HG03103 (cell line): ENCODE measurements around the gene LARGE1.

ENCODE experiments used
- ATAC-seq: cut with Tn5 transposase; IDR thresholded peaks from one replicate; pipeline ENCODE4 v1.9.1; 2021; ENCODE audit warnings: low read depth; ENCODE audit not compliant: unreplicated experiment

Gene LARGE1

GRCh38 chr22:33625959-33626358 is 294.3 kb downstream of the LARGE1 start:
- ATAC-seq, result no peak

- no peak for ATAC-seq
These were observed 300.2 kb downstream of the LARGE1 start for GRCh38 chr22:33620085-33620484.

- ATAC-seq, result no peak
These were observed 313.8 kb downstream of the LARGE1 start for GRCh38 chr22:33606504-33606903.

DNA sequence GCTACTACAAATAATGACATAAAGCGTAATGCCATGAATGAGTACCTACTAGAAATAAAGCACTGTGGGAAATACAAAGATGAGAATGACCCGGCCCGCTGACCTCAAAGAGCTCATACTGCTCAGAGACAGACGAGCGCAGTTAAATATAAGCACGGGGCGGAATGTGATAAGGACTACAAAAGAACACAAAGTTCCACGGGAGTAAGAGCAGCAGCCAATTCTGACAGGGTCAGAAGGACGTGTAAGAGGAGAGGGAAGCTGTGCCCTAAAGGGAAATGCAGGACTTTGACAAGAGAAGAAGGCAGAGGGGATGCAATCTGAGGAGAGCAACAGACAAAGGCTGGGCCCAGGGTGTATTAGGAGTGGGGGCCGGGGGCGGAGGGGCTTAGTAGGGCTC is 314.6 kb downstream of the LARGE1 start:
- no peak for ATAC-seq

- no peak for ATAC-seq
These were observed 315.1 kb downstream of the LARGE1 start for GRCh38 chr22:33605221-33605620.

GRCh38 chr22:33601062-33601461 is 319.2 kb downstream of the LARGE1 start:
- no peak for ATAC-seq

DNA sequence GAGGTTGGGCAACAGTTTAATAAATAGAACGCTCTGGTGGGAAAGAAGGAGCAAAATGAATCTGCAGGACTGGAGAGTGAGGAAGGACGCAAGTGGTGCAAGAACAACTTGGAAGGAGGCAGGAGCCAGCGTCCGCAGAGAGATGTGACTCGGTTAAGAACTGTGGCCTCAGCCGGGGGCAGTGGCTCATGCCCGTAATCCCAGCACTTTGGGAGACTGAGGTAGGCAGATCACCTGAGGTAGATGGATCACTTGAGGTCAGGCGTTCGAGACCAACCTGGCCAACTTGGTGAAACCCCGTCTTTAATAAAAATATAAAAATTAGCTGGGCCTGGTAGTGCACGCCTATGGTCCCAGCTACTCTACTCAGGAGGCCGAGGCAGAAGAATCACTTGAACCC is 319.7 kb downstream of the LARGE1 start:
- no peak for ATAC-seq

DNA sequence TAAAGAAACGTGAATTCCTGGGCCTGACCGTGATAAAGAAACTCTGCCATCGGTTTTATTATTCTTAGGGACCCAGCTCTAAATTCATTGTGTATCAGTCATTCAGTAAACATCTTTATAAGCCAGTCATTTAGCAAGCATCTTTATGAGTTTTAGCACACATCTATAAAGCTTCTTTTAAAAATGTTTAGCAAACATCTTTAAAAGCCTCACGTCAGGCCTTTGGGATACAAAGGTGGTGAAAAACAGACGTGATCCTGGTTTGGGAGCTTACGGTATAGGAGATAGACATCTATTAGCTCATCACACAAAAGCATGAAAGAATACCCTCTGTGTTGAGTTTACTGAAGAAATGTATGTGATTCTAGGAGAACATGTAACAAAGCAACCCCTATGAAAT is 320.2 kb downstream of the LARGE1 start:
- no peak for ATAC-seq

DNA sequence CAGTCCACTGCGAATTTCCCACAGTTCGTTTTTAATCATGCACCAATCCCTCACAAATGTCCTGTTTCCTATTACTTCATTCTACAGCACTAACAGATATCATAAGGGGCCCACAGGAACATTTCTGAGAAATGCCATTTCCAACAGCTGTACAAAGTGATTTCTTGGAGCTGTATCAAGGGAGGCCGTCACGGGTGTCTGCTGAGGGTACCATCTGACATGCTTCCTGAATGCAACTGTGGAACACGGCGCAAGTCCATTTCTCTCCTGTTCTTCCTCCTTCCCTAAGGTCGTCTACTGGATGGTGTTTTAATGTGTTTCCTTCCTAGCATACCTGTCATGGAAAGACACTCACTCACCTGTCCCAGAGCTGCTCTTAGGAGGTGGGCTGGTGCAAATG is 320.7 kb downstream of the LARGE1 start:
- no peak for ATAC-seq

- ATAC-seq, result no peak
These were observed 321.5 kb downstream of the LARGE1 start for GRCh38 chr22:33598821-33599220.

GRCh38 chr22:33597274-33597985 is 322.8 kb downstream of the LARGE1 start:
- no peak for ATAC-seq

DNA sequence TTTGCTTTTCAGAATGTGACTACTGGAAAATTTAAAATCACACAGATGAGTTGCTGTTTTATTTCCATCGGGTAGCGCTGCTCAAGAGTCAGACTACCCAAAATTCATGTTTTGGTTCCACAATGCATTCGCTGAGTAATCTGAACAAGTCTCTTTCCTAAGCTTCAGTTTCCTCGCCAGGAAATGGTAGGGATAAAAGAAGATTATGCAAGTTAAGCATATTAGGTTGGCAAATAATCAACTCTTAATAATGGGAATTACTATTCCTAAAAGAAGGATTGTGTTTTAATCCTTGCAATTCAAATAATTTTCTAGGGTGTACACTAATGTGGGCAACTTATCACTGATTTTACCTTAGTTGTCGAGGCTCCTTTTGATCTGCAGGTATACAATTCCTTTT is 326.5 kb downstream of the LARGE1 start:
- ATAC-seq, result no peak

GRCh38 chr22:33591946-33592345 is 328.3 kb downstream of the LARGE1 start:
- no peak for ATAC-seq

DNA sequence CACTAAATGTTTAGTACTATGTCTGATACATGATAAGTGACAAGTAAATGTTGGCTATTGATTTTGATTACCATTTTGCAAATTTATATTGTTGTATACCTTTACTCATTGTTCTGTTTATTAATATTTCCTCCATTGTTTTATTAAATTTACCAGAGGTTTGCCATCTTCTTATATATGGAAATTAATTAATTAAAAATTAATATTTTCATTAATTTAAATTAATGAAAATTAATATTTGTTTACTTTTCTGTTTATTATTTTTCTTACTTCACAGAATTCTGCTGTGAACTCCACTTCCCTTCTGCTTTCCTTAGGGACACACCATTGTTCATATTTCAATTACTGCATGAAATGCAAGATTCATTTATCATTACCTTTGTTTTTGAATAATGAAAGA is 331.0 kb downstream of the LARGE1 start:
- no peak for ATAC-seq

- no peak for ATAC-seq
These were observed 331.4 kb downstream of the LARGE1 start for GRCh38 chr22:33588860-33589259.

- ATAC-seq, result no peak
These were observed 336.1 kb downstream of the LARGE1 start for GRCh38 chr22:33584152-33584551.

DNA sequence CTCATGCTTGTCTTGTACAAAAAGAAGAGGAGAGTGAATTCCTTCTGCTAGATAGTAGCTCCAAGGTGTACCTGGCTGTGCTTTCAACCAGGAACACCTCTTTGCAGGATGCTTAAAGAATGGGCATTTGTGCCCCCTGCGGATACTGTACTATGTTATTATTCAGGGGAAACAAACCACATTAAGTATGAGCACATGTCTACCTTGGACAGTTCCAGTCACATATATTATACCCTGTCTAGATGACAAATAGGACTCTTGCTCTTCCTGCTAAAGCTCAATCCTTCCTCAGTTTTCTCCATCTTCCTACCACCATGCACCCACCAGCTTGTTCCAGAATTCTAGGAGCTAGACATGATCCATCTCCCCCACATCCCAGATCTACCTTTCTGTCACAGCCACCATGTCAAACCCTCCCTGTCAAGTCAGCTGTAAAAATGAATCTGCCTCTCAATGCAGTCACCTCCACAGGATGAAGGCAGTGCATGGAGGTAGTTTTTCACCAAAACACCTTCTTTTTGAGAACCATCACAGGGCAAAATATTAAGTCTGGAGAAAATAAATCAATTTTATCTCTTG is 337.4 kb downstream of the LARGE1 start:
- ATAC-seq, result no peak

DNA sequence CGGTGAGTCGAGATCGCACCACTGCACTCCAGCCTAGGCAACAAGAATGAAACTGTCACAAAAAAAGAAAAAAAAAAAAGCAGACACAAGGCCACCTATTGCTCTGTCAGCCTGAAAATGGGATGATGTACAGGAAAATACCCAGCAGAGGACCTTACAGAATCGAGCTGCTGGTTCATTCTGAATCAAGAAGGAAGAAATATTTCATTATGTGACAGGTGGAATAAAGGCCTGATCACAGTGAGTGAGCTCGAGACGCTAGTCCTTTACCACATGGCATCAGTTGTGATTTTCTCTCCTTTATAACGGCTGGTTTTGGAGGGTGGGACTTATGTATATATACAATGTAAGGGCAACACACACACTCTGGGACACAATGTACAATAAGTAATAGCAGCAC is 340.0 kb downstream of the LARGE1 start:
- ATAC-seq, result no peak

GRCh38 chr22:33579448-33580093 is 340.7 kb downstream of the LARGE1 start:
- no peak for ATAC-seq

DNA sequence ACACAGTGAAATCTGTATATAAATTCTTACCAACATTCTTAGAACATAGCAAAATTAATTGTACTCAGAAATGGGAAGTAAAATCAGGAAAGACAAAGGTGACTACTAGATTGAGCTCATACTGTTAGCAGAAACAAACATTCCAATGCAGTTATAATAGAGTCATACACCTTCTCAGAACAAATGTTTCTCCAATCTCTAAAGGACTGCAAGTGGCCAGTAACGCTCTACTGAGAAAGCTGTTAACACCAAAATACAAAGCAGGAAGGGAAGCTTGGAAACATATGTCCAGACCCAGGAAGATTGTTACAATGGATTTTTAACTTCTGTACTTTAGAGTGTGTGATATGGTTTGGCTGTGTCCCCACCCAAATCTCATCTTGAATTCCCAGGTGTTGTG is 341.5 kb downstream of the LARGE1 start:
- ATAC-seq, result no peak

DNA sequence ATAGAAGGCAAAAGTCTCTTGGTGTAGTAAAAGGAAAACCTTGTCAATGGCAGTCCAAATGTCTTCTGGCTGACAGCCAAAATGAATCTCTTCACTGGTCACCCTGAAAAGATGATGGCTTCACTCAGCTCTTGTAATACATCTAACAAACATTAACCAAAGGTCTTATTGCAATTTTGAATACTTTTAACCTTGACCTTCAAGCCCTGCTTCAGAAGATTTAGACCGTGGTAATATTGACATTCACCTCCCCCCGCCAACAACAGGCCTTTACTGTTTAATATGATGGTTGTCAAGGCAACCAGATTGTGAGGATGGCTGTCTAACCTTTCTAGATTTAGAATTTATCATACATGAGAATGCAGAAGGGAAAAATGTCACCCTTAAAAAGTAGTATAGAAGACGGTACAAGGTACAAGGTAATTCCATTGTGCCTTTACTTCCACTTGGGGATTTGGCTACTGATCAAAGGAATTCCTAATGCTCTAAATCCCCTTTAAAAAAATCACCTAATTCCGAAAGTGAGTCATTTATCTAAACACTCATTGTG is 342.3 kb downstream of the LARGE1 start:
- ATAC-seq, result no peak

GRCh38 chr22:33576205-33576604 is 344.1 kb downstream of the LARGE1 start:
- no peak for ATAC-seq
